ENCODE results near the gene TOR1AIP2.

The TOR1AIP2 gene

GRCh38 chr1:179825206-179825605 is 52.4 kb downstream of the TOR1AIP2 start:
- DNase-seq, result no peak

- DNase-seq, result no peak
These were observed 53.3 kb downstream of the TOR1AIP2 start for GRCh38 chr1:179824265-179824664.

- DNase-seq, result no peak
These were observed 53.9 kb downstream of the TOR1AIP2 start for GRCh38 chr1:179823693-179824092.

GRCh38 chr1:179822065-179822464 is 55.5 kb downstream of the TOR1AIP2 start:
- no peak for DNase-seq

GRCh38 chr1:179821524-179821923 is 56.1 kb downstream of the TOR1AIP2 start:
- DNase-seq, result no peak

GRCh38 chr1:179820226-179820970 is 57.2 kb downstream of the TOR1AIP2 start:
- DNase-seq, result no peak

GRCh38 chr1:179818743-179819173 is 58.8 kb downstream of the TOR1AIP2 start:
- no peak for DNase-seq

GRCh38 chr1:179818260-179818659 is 59.3 kb downstream of the TOR1AIP2 start:
- no peak for DNase-seq

GRCh38 chr1:179817789-179818188 is 59.8 kb downstream of the TOR1AIP2 start:
- no peak for DNase-seq

GRCh38 chr1:179817056-179817455 is 60.5 kb downstream of the TOR1AIP2 start:
- no peak for DNase-seq

GRCh38 chr1:179816196-179816960 is 61.2 kb downstream of the TOR1AIP2 start:
- DNase-seq, result no peak

GRCh38 chr1:179815641-179816040 is 62.0 kb downstream of the TOR1AIP2 start:
- no peak for DNase-seq

- no peak for DNase-seq
These were observed 63.1 kb downstream of the TOR1AIP2 start for GRCh38 chr1:179814546-179814838.

GRCh38 chr1:179813626-179814545 is 63.7 kb downstream of the TOR1AIP2 start:
- no peak for DNase-seq

GRCh38 chr1:179812501-179813292 is 64.9 kb downstream of the TOR1AIP2 start:
- DNase-seq, result no peak

- no peak for DNase-seq
These were observed 67.3 kb downstream of the TOR1AIP2 start for GRCh38 chr1:179810367-179810715.

GRCh38 chr1:179809506-179810366 is 67.9 kb downstream of the TOR1AIP2 start:
- peak; percentile 68 for DNase-seq

- DNase-seq, result no peak
These were observed 69.1 kb downstream of the TOR1AIP2 start for GRCh38 chr1:179808503-179808902.

- no peak for DNase-seq
These were observed 69.7 kb downstream of the TOR1AIP2 start for GRCh38 chr1:179807691-179808485.

- DNase-seq, result no peak
These were observed 70.3 kb downstream of the TOR1AIP2 start for GRCh38 chr1:179807291-179807690.

- no peak for DNase-seq
These were observed 71.3 kb downstream of the TOR1AIP2 start for GRCh38 chr1:179806333-179806732.
